ENCODE results near the gene LYSMD3. TPM values are rescaled to one million over a fixed set of nuclear protein-coding genes. Genes with fewer than 3 reads are reported as not detected.

The LYSMD3 gene
- 7.4 to 11.0 TPM (median 10.1 TPM) in 5 replicates for total RNA-seq (2022; extraction: Qiagen RNA extraction; ENCODE audit: low read depth)

GRCh38 chr5:90529194-90529938 lies at the start of gene LYSMD3:
LYSMD3 (minus strand) TSS chr5:90529584; CDS start chr5:90525289, 4,295 bp downstream.

DNA sequence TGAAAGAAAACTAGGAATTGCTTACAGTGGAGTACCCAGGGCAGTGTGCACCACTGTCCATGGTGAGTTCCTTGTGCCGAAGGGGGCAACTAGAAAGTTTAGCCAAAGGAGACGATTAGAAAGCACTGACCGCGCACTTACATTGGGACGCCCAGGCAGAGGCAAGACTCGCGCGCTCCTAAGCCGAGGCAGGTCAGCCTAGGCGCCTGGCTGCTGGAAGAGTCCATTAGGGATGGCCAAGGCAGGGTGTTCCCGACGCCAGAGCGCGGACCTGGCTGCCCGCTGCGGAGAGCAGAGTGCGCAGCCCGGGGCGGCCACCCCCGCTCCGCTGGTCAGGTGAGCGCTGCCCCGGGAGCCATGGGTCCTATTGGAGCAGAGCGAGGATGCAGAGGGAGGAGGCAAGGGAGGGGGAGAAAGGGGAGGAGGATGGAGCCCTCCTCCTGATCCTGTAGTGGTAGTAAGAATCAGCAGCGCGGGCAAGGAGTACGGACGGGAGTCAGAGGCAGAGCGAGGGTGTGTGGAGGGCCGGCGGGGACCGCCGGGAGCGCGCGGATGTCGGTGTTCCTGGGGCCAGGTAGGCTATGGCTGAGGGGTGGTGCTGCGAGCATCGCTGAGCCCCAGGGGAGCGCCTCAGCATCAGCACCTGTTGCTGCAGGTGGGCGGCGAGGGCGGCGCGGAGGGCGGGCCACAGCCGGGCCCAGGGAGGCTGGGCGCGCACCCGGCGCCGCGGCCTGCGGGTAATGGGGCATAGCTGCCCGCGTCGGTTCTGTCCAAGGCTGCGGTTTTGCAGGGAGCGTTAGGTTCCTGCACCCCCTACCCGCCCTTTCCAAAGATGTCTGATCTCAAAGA lies 29.2 kb upstream of the LYSMD3 start, which contains the start of gene ADGRV1:
TSS of gene ADGRV1 (plus strand) at position 454 of the 849 bp plus-strand sequence. CDS start at position 553, 99 bp downstream.

GRCh38 chr5:90474235-90475107 lies 54.9 kb downstream of the LYSMD3 start, which contains the start of the genes MBLAC2 and POLR3G:
MBLAC2 (minus strand) TSS chr5:90474771; CDS start chr5:90474292, 479 bp downstream.
POLR3G (plus strand) TSS chr5:90474864; CDS start chr5:90485568, 10,704 bp downstream.

Other genes with a start within 250 kb of the LYSMD3 start
- 20.1 to 29.3 TPM (median 24.1 TPM) in 5 replicates for gene CETN3, start 119.8 kb downstream of the LYSMD3 start, total RNA-seq (2022; extraction: Qiagen RNA extraction; ENCODE audit: low read depth)
- 1.8 to 2.7 TPM (median 2.5 TPM) in 5 replicates for gene MBLAC2, start 54.8 kb downstream of the LYSMD3 start, total RNA-seq (2022; extraction: Qiagen RNA extraction; ENCODE audit: low read depth)
- 12.9 to 17.9 TPM (median 15.5 TPM) in 5 replicates for gene POLR3G, start 54.7 kb downstream of the LYSMD3 start, total RNA-seq (2022; extraction: Qiagen RNA extraction; ENCODE audit: low read depth)
- gene ADGRV1, start 29.2 kb upstream of the LYSMD3 start, total RNA-seq (2022; extraction: Qiagen RNA extraction; ENCODE audit: low read depth), result 0.46 to 1.3 TPM (median 0.83 TPM) in 5 replicates